HG03442 (cell line): Measurements from ENCODE around the gene PPY.
"Not testable (repeated sequence)": the region's sequence is repeated elsewhere in the genome, so short reads cannot be mapped to it uniquely, and the experiment has no call there.

ENCODE experiments used
- ATAC-seq: cut with Tn5 transposase; IDR thresholded peaks from one replicate; pipeline ENCODE4 v1.9.1; 2021; ENCODE audit warnings: mild to moderate bottlenecking, moderate library complexity; ENCODE audit not compliant: unreplicated experiment

PPY gene, protein sequence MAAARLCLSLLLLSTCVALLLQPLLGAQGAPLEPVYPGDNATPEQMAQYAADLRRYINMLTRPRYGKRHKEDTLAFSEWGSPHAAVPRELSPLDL

GRCh38 chr17:43942051-43942685, at the start of gene PPY:
PPY (minus strand) TSS chr17:43942476; CDS start chr17:43941654, 822 bp downstream.
- ATAC-seq, result no peak

- ATAC-seq, result no peak
Measured at GRCh38 chr17:43988301-43988700, 46.0 kb upstream of the PPY start.

- ATAC-seq, result no peak
Measured at GRCh38 chr17:43987131-43988021, 45.1 kb upstream of the PPY start.

GRCh38 chr17:43986225-43986981, 44.1 kb upstream of the PPY start:
- no peak for ATAC-seq

DNA sequence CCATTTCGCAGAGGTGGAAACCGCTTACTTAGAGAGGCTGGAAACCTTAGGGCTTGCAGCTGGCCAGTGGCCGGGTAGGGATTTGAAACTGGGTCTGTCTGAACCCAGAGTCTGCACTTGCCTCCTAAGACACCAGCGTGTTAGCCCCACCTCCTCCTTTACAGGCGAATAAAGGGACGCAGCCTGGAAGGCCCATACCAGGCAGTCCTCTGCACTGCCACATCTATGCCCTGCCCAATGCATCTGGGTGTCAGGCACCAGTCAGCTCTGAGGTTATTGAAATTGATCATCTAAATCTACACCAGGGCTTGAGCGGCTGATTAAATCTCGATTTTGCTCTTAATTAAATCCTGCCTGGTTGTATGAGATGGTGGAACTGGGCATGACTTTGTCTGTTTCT, 42.2 kb upstream of the PPY start:
- ATAC-seq, result no peak

GRCh38 chr17:43983515-43984411, 41.5 kb upstream of the PPY start:
- ATAC-seq, result no peak

GRCh38 chr17:43983196-43983514, 40.9 kb upstream of the PPY start:
- ATAC-seq, result no peak

DNA sequence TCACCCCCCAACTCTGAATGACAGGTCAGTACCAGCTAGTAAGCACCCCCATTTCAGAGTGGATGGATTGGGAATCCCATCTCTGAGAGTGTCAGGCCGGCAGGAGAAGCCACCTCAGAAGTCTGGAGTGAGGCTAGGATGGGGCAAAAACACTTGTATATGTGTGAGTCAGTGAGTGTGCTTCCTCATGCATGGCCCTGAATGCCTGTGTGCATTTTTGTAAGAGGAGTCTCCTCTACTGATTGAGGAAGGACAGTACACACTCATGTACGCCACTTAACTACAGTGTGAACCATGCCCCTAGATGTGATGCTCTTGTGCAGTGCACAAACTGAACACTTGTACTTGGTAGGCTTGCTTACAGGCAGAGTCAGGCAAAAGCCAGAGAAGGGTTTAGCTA, 39.9 kb upstream of the PPY start:
- no peak for ATAC-seq

DNA sequence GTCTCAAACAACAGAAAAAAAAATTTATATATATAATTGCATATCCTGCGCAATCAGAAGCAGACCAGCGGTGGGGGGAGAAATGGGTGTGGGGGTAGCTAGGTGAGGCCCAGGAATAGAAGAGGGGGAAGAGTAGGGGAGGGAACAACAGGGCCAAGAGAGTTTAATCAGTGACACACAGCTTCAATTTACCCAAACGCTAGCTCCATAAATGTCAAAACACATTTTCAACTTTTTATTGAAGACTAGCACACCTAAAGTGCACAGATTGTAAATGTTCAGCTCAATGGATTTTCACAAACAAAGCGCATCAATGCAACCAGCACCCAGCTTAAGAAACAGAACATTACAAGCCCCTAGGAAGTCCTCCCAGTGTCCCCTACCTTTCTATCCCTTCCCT, 37.4 kb upstream of the PPY start:
- no peak for ATAC-seq

DNA sequence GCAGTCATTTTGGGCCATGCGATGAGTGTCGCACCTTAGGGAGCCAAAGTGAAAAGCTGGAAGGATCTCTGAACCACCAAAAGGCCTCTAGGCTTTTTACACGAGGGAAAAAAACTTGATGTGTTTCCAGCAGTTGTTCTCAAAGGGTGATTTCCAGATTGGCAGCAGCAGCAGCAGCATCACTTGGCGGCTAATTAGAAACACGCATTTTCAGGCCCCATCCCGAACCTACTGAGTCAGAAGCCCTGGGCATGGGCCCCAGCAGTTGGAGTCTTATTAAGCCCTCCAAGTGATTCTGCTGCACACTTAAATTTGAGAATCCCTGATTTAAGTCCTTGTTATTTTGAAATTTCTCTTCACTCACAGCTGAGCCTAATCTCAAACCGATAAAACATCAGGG, 36.7 kb upstream of the PPY start:
- ATAC-seq, result no peak

DNA sequence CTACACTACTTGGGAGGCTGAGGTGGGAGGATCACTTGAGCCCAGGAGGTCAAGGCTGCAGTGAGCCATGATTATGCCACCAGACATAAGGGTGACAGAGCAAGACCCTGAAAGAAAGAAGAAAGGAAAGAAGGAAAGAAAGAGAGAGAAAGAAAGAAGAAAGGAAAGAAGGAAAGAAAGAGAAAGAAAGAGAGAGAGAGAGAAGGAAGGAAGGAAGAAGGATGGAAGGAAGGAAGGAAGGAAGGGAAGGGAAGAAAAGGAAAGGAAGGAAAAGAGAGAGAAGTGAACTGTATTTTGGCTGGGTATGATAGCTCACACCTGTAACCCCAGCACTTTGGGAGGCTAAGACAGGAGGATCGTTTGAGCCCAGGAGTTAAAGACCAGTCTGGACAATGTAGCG, 35.8 kb upstream of the PPY start:
- ATAC-seq, result no peak

- ATAC-seq, result no peak
Measured at GRCh38 chr17:43976963-43977837, 34.9 kb upstream of the PPY start.

DNA sequence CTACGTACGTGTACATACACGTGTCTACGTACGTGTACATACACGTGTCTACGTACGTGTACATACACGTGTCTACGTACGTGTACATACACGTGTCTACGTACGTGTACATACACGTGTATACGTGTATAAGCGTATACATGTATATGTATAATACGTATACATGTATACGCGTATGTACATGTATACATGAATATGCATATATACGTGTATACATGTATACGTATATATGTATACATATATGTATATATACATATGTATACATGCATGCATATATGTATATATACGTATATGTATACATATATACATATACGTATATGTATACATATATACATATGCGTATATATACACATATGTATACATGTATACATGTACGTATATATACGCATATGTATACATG, 33.6 kb upstream of the PPY start:
- no peak for ATAC-seq

DNA sequence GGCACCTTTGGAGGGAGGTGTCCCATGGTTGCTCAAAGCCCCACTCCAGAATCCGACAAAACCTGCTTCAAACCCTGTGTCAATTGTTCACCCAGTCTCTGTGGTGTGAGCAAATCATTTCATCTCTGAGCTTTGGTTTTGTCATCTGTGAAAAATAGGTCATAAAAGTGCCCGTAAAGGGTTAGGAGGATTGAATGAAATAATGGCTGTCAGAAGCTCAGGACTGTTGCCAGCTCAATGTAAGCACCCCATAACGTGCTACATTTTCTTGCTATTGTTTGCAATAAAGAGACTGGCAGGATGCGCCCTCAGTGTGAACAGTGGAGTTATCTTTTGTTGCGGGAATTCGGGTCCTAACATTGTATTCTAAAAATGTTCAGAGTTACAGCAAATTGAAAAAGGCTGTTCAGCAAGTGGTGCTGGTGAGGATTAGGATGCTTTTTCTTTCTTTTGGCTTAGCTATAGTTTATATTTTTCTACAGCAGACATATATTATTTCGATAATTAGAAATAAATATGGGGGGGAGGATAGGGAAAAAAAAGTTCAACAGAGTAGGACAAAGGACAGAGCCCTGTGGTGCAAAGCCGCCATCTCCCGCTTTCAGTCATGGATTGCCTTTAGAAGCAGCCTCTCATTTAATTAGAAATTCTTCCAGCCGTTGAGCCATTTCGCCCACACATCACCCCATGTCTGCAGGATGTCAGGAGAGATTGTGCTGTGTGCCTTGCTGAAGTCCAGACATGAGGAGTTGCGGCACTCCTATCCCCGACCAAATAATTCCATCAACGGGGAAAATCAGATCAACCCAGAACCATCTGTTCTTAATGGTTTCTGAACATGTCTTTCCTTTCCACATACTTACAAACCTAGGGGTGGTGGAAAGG, 32.3 kb upstream of the PPY start:
- ATAC-seq, result no peak

- not testable (repeated sequence) for ATAC-seq
Measured at GRCh38 chr17:43972444-43973212, 30.4 kb upstream of the PPY start.

DNA sequence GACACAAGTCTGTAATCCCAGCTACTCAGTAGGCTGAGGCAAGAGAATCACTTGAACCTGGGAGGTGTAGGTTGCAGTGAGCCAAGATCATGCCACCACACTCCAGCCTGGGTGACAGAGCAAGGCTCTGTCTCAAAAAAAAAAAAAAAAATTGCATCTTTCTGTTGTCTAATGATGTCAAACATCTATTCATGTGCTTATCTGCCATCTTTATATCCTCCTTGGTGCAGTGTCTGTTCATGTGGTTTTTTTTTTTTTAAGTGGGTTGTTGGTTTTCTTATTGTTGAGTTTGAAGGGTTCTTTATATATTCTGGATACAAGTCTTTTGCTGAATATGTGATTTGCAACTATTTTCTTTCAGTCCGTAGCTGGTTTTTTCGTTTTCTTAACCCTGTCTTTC, 29.2 kb upstream of the PPY start:
- ATAC-seq, result not testable (repeated sequence)

- no peak for ATAC-seq
Measured at GRCh38 chr17:43970366-43970765, 28.1 kb upstream of the PPY start.
